Endothelial cell (in vitro differentiated cells): ENCODE measurements around the gene DNAI1. TPM values are rescaled to one million over a fixed set of nuclear protein-coding genes. Genes with fewer than 3 reads are reported as not detected.

ENCODE experiments used
- DNase-seq: peaks from one replicate; pipeline ENCODE4 v3.0.0; 2021; ENCODE audit warnings: low spot score
- H3K27ac Mint-ChIP-seq: one replicate; pipeline ENCODE4 v1.8.0; 2021; ENCODE audit warnings: mixed read lengths, inconsistent platforms; ENCODE audit not compliant: unreplicated experiment
- H3K27me3 Mint-ChIP-seq: one replicate; pipeline ENCODE4 v1.8.0; 2021; ENCODE audit warnings: mild to moderate bottlenecking, moderate library complexity, mixed read lengths, inconsistent platforms; ENCODE audit not compliant: unreplicated experiment
- H3K36me3 Mint-ChIP-seq: one replicate; pipeline ENCODE4 v1.8.0; 2021; ENCODE audit warnings: mild to moderate bottlenecking, low read depth, mixed read lengths, inconsistent platforms; ENCODE audit not compliant: unreplicated experiment
- H3K4me1 Mint-ChIP-seq: one replicate; pipeline ENCODE4 v1.8.0; 2021; ENCODE audit warnings: mild to moderate bottlenecking, mixed read lengths, inconsistent platforms; ENCODE audit not compliant: unreplicated experiment
- H3K4me3 Mint-ChIP-seq: one replicate; pipeline ENCODE4 v1.8.0; 2021; ENCODE audit warnings: mild to moderate bottlenecking, mixed read lengths, inconsistent platforms; ENCODE audit not compliant: unreplicated experiment
- H3K9me3 Mint-ChIP-seq: one replicate; pipeline ENCODE4 v1.8.0; 2021; ENCODE audit warnings: mixed read lengths, inconsistent platforms; ENCODE audit not compliant: unreplicated experiment
- CTCF ChIP-seq: fragments of 200-600 bp; sonication (generic); IDR thresholded peaks from one replicate; pipeline ENCODE4 v1.5.0; 2021; ENCODE audit warnings: antibody characterized with exemption; ENCODE audit not compliant: unreplicated experiment
- total RNA-seq: library from RNA; stranded (reverse); fragmentation: NEBNext Ultra II Directional; extraction: Animal tissue kit (Norgen Biotek cat#: 25700); gene quantifications from one replicate; pipeline ENCODE4 v1.2.1, GENCODE V29; 2021; ENCODE audit not compliant: unreplicated experiment

The DNAI1 gene
- total RNA-seq, 1 donor from 2014 or later, result 0.74 TPM

- no peak for DNase-seq
- Mint-ChIP-seq H3K9me3 (no peaks in the 10 kb centered on the region), H3K27me3 (peaks cover 3% of the 10 kb centered on the region), H3K4me1 (peaks cover 35% of the 10 kb centered on the region), H3K4me3 (no peak overlapping the region), H3K27ac (no peak overlapping the region), H3K36me3 (peaks cover 9% of the 10 kb centered on the region)
- TF ChIP-seq CTCF, result no peak
Observed at GRCh38 chr9:34417734-34418133, 40.9 kb upstream of the DNAI1 start.

- peaks cover 3% of the 10 kb centered on the region for H3K27me3 Mint-ChIP-seq
- peaks cover 46% of the 10 kb centered on the region for H3K4me1 Mint-ChIP-seq
- H3K9me3 Mint-ChIP-seq, result no peaks in the 10 kb centered on the region
- no peak overlapping the region for H3K27ac Mint-ChIP-seq
- no peak overlapping the region for H3K4me3 Mint-ChIP-seq
- no peak for TF ChIP-seq CTCF
- no peak for DNase-seq
- peaks cover 15% of the 10 kb centered on the region for H3K36me3 Mint-ChIP-seq
Observed at GRCh38 chr9:34419716-34420504, 38.7 kb upstream of the DNAI1 start.

GRCh38 chr9:34426347-34427074 is 32.1 kb upstream of the DNAI1 start:
- Mint-ChIP-seq H3K27ac (no peak overlapping the region), H3K4me3 (no peak overlapping the region), H3K27me3 (peaks cover 6% of the 10 kb centered on the region), H3K4me1 (peaks cover 21% of the 10 kb centered on the region), H3K36me3 (peaks cover 6% of the 10 kb centered on the region), H3K9me3 (no peaks in the 10 kb centered on the region)
- DNase-seq, result no peak
- no peak for TF ChIP-seq CTCF

GRCh38 chr9:34428325-34428958 is 30.2 kb upstream of the DNAI1 start:
- Mint-ChIP-seq H3K27ac (no peak overlapping the region), H3K27me3 (peaks cover 6% of the 10 kb centered on the region), H3K4me3 (no peak overlapping the region), H3K36me3 (peaks cover 6% of the 10 kb centered on the region), H3K9me3 (no peaks in the 10 kb centered on the region), H3K4me1 (peaks cover 4% of the 10 kb centered on the region)
- no peak for TF ChIP-seq CTCF
- no peak for DNase-seq
